DMS53 treated with DMSO at 0.1 percent for 48 hours (cell line): Measurements from ENCODE around the gene ATP1A1.

Source experiments
- DNase-seq: peaks from one replicate; lab custom pipeline; 2025; ENCODE audit not compliant: unreplicated experiment; lab: John Stamatoyannopoulos, UW

ATP1A1 gene

DNA sequence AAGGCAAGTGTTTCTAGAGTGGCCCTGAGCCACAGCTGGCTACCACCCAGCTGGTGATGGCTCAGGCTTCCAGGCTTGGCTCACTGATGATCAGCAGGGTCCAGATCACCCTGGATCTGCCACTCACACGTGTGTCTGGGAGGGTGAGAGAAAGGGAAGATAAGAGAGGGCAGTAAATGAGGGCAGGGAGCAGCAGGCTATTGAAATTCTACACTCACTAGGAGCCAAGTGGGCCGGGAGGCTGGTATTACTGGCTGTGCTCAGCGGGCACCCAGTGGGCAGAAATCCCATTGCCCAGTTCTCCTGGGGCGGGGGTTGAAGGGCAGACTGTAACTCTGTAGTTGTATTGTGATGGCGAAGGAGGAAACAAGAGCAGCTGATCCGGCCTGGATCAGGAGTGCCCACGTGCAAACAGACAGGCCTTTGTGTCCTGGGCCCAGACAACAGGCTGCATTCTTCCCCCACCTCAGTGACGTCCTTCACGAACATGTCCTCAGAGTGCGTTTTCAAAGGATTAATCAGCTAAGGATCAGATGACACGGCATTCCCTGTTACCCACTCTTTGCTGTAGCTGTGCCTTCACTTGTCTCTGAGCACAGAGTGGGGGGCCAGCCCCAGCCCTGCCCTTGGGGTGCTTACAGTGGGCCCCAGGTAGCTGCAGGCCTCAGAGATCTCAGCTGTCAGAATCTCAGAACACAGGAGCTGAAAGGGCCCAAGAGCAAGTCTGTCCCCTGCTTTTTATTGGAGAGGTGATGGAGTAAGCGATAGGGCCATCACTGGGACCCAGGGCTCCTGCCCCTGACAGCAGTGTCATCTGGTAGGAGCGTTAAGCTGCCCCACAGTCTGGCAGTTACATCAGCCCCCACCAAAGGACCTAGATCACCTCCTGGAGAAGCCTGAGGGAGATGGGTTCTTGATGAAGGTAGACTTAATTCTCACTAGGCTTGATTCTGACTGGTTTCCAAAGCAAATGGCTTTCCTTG is 60.5 kb downstream of the ATP1A1 start:
- DNase-seq: no peak

GRCh38 chr1:116434849-116435248 is 61.8 kb downstream of the ATP1A1 start:
- no peak for DNase-seq

DNA sequence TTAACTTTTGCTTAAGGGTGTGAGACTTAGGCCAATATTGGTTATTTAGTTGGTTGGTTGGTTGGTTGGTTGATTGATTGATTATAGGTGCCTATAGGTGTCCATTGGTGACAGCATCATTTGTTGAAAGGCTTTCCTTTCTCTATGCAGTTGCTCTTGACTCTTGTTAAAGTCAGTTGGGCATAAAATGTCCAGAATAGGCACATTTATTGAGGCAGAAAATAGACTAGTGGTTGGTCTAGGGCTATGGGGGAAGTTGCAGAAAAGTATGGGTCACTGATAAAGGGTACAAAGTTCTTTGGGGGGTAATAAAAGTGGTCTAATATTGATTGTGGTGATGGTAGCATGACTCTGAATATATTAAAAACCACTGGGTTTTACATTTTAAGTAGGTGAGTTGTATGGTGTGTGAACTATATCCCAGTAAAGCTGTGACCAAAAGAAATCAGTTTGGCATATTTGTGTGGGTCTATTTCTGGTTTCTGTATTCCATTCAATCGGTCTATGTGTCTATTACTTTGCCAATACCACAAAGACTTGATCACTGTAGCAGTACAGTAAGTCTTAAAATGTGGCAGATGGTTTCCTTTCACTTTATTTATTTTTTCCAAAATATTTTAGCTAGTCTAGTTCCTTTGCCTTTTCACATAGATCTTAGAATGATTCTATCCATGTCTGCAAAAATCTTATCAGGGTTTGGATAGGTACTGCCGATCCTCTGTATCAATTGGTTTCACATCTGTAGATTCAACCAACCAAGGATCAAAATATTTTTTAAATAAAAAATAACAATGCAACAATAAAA is 63.0 kb downstream of the ATP1A1 start:
- DNase-seq: no peak

DNA sequence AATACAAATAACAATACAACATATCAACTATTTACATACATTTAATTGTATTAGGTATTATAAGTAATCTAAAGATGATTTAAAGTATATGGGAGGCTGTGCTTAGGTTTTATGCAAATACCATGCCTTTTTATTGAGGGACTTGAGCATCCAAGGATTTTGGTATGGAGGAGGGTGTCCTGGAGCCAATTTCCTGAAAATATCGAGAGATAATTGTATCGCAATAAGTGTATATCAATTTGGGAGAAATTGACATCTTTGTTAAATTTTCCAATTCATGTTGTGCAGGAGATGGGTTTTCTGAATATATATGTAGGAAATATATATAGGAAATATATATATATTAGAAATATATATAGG is 63.5 kb downstream of the ATP1A1 start:
- DNase-seq: no peak

GRCh38 chr1:116439701-116440100 is 66.7 kb downstream of the ATP1A1 start:
- DNase-seq: no peak

DNA sequence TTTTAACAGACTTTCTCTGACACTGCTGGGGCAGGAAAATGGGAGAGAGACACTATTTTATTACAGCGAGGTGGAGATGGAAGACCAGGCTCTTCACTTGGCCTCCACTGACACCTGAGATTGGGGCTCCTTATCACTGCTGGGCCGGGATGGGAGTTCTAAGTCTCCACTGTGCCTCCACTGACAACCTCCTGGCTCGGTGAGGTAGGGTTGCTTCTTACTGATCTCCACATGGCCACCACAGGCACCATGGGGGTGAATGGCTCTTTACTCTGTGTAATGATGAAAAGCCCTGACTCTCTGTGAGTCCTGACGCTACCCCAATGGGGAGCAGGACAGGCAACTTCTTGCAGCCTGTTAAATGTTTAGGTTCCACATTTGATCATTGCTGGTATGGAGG is 67.7 kb downstream of the ATP1A1 start:
- no peak for DNase-seq

DNA sequence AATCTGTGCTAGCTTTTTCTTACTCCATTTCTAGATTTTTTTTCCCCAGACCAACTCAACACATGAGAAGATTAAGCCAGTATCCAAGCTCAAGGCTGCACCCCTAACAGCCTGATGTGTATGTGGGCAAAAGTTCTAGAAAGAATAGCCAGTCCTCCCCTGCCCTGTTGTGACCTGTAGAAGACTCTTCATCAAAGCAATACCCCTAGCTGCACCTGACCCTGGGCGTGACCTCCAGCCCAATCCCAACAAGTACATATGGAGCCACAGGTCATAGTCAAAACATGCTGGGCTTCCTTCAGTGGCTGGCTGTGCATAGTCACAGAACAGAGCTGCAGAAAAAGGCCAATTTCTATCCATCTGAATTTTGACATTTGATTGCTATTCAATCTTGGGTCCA is 72.5 kb downstream of the ATP1A1 start:
- DNase-seq: no peak

GRCh38 chr1:116446686-116447085 is 73.6 kb downstream of the ATP1A1 start:
- DNase-seq: no peak

DNA sequence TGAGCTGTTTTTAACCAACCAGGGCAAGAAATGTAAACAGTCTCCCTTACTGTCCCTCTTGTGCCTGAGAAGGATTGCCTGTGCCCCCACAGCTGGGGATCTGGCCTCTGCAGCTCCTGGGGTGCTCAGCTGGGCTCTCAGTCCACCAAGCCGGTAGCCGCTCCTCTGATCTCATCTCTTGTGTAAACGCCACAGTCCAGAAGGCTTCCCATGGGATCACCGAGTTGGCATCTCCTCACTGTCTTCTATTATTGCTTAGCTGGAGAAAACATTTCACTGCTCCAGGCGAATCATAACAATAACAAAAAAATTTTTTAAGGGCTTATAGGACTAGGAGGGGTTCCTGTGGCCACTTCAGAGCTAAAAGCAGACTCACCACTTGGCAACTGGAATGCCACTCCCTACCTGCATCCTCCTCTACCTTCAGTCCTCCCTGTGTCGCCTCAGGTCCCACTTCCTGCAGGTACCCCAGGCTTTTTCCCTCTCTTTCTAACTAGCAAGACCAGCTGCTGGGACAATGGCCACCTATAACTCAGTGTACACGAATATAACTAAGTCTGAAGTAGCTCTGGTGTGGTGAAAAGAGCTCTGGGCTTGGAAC is 75.8 kb downstream of the ATP1A1 start:
- no peak for DNase-seq

- DNase-seq: no peak
Observed at GRCh38 chr1:116449578-116449977, 76.5 kb downstream of the ATP1A1 start.

DNA sequence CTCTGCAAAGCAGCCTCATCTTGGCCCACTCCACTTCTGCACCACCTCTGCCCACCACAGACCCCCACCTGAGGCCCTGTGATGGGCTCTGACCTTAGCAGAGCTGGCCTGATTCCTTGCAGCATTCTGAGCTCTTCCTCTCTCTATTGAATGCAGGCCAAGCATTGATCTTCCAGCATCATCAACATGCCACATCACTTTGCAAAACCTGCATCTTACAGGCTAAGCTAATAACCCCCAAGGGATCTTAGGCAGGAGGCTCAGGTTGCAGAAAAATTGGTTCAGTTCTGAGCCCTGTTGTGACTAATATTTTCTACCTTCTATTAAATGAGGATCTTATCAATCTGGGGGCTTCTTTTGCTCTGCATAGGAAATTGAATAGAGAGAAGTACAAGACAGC is 78.7 kb downstream of the ATP1A1 start:
- no peak for DNase-seq

GRCh38 chr1:116453481-116453880 is 80.4 kb downstream of the ATP1A1 start:
- DNase-seq: no peak

DNA sequence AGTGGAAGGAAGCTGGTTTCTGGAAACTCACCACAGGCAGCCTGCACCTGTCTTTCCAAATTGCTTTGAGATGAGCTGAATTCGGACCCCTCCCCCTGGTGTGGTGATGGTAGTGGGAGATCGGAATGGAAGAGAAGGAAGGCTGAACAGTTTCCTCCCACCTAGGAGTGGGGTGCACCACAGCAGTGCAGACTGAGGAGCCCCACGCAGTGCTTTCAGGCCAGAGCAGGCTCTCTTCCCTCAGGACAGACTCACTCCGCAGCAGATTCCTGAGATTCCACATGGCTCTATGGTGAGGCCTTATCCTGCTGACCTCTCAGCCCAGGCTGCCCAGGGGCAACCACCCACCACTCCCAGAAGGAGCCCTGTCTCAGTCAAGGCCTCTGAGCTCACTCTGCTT is 80.9 kb downstream of the ATP1A1 start:
- DNase-seq: no peak
